Measurements from ENCODE around the gene IFRD1.

IFRD1 gene

GRCh38 chr7:112520787-112521186 is 70.5 kb downstream of the IFRD1 start:
- no peak for DNase-seq (ENCODE audit: low read depth)

GRCh38 chr7:112521942-112522341 is 71.7 kb downstream of the IFRD1 start:
- DNase-seq (ENCODE audit: low read depth): no peak

GRCh38 chr7:112523871-112524270 is 73.6 kb downstream of the IFRD1 start:
- no peak for DNase-seq (ENCODE audit: low read depth)
